B cell (primary cell): ENCODE measurements around the gene NOG. TPM values are rescaled to one million over a fixed set of nuclear protein-coding genes. Genes with fewer than 3 reads are reported as not detected.

Experiments
- ATAC-seq: fragments of 200-7000 bp; cut with Tn5 transposase; one replicate; pipeline ENCODE4 v1.10.0; 2021; ENCODE audit warnings: low read depth, mild to moderate bottlenecking, moderate number of reproducible peaks, moderate library complexity
- CTCF ChIA-PET: fragments of 350-600 bp; sonication (Branson Sonifier 250); formaldehyde crosslinking; loops from one replicate; lab custom pipeline; 2021; ENCODE audit warnings: antibody characterized with exemption, inconsistent platforms; lab: Charles Lee
- POLR2A ChIA-PET: fragments of 350-600 bp; sonication (Branson Sonifier 250); formaldehyde crosslinking; loops from one replicate; lab custom pipeline; 2021; ENCODE audit warnings: antibody characterized with exemption; lab: Charles Lee
- DNase-seq: peaks from one replicate; pipeline ENCODE4 v3.0.0; 2013
- H2AFZ ChIP-seq: 2 replicates; pipeline ENCODE4 v1.6.1; 2012; ENCODE audit warnings: mild to moderate bottlenecking, low read depth, low read length; ENCODE audit not compliant: insufficient read depth, poor library complexity, severe bottlenecking
- H3K27ac ChIP-seq, 2 donors: 1 replicate in 1 of 2; 2 replicates in 1 of 2; pipeline ENCODE4 v1.5.1; 2012 to 2013; ENCODE audit warnings: low read length in 2 of 2, mild to moderate bottlenecking in 2 of 2, moderate library complexity in 1 of 2
- H3K27me3 ChIP-seq, 4 experiments: fragments of 200-600 bp in 1 of 4; sonication (generic) in 1 of 4; replicated peaks in 1 of 4; 1 replicate in 2 of 4; 2 replicates in 2 of 4; pipeline versions ENCODE4 v1.6.1 to v1.7.0; 2013 to 2016; ENCODE audit warnings: low read length in 3 of 4, mild to moderate bottlenecking in 2 of 4, mixed read lengths in 1 of 4, moderate library complexity in 1 of 4; ENCODE audit not compliant: insufficient read depth in 4 of 4, control insufficient read depth in 3 of 4; ENCODE audit errors: control extremely low read depth in 1 of 4
- H3K36me3 ChIP-seq, 2 experiments: replicated peaks in 1 of 2; 1 replicate in 1 of 2; 2 replicates in 1 of 2; pipeline versions ENCODE4 v1.6.1 to v1.7.1; 2013; ENCODE audit warnings: low read length in 1 of 2; ENCODE audit not compliant: insufficient read depth in 2 of 2, control insufficient read depth in 1 of 2; ENCODE audit errors: control extremely low read depth in 1 of 2, extremely low read depth in 1 of 2
- H3K4me1 ChIP-seq, 2 donors: fragments of 200-600 bp in 1 of 2; sonication (generic) in 1 of 2; 1 replicate in 1 of 2; 2 replicates in 1 of 2; pipeline versions ENCODE4 v1.5.1 to v1.6.1; 2013 to 2017; ENCODE audit warnings: low read length in 2 of 2; ENCODE audit not compliant: control insufficient read depth in 2 of 2, insufficient read depth in 2 of 2
- H3K4me2 ChIP-seq: replicated peaks from 2 replicates; pipeline ENCODE3; 2012; ENCODE audit warnings: mild to moderate bottlenecking, low read depth, low read length; ENCODE audit not compliant: poor library complexity, severe bottlenecking
- H3K4me3 ChIP-seq, 5 experiments: fragments of 200-600 bp in 1 of 5; sonication (generic) in 1 of 5; 1 replicate in 3 of 5; 2 replicates in 2 of 5; pipeline versions ENCODE4 v1.5.1 to v1.7.0; 2011 to 2016; ENCODE audit warnings: low read length in 4 of 5, mild to moderate bottlenecking in 4 of 5, low read depth in 2 of 5, control low read depth in 1 of 5, moderate library complexity in 1 of 5; ENCODE audit not compliant: insufficient read depth in 1 of 5; ENCODE audit errors: control extremely low read depth in 1 of 5, extremely low read depth in 1 of 5
- H3K79me2 ChIP-seq: fragments of 200-600 bp; sonication (generic); one replicate; pipeline ENCODE4 v1.6.0; 2016; ENCODE audit warnings: low read length; ENCODE audit not compliant: control insufficient read depth, insufficient read depth
- H3K9ac ChIP-seq: fragments of 200-600 bp; sonication (generic); 2 replicates; pipeline ENCODE4 v1.6.1; 2017; ENCODE audit warnings: mild to moderate bottlenecking, low read length, moderate library complexity
- H3K9me3 ChIP-seq, 3 donors: one replicate each; pipeline versions ENCODE4 v1.6.1 to v1.7.1; 2013; ENCODE audit warnings: low read length in 2 of 3; ENCODE audit not compliant: control insufficient read depth in 2 of 3, insufficient read depth in 1 of 3; ENCODE audit errors: control extremely low read depth in 1 of 3
- H4K20me1 ChIP-seq: 2 replicates; pipeline ENCODE4 v1.6.0; 2012; ENCODE audit warnings: mild to moderate bottlenecking, low read length; ENCODE audit not compliant: insufficient read depth, control insufficient read depth, poor library complexity, severe bottlenecking
- H3K27ac Mint-ChIP-seq: one replicate; pipeline ENCODE4 v1.8.0; 2021; ENCODE audit warnings: mixed read lengths
- H3K27me3 Mint-ChIP-seq: one replicate; pipeline ENCODE4 v1.8.0; 2021; ENCODE audit warnings: mixed read lengths
- H3K4me1 Mint-ChIP-seq: one replicate; pipeline ENCODE4 v1.8.0; 2021; ENCODE audit warnings: mixed read lengths
- H3K4me3 Mint-ChIP-seq: one replicate; pipeline ENCODE4 v1.8.0; 2021; ENCODE audit warnings: mixed read lengths
- H3K9me3 Mint-ChIP-seq: one replicate; pipeline ENCODE4 v1.8.0; 2022; ENCODE audit warnings: mixed read lengths; ENCODE audit not compliant: insufficient read depth
- EZH2 ChIP-seq: IDR thresholded peaks from 2 replicates; pipeline ENCODE4 v1.6.1; 2012; ENCODE audit warnings: borderline replicate concordance, low read depth, mild to moderate bottlenecking, moderate library complexity, low read length; ENCODE audit not compliant: insufficient read depth, poor library complexity, severe bottlenecking
- WGBS: methylation state at CpG from one replicate; pipeline ENCODE4 v1.1.5; 2013; ENCODE audit warnings: missing lambda C conversion rate; ENCODE audit not compliant: insufficient coverage; 5-methylcytosine and 5-hydroxymethylcytosine counted together
- intact Hi-C: fragments of 100-400 bp; cut with micrococcal nuclease; formaldehyde crosslinking; loops from one replicate; pipeline ENCODE4 v1.10.0; 2022
- polyA minus RNA-seq: library from RNA; depleted of rRNA, polyadenylated mRNA; stranded (reverse); fragments of >200 nt; gene quantifications from 2 replicates; pipeline ENCODE4 v1.2.3, GENCODE V29; 2012
- polyA plus RNA-seq: library from polyadenylated mRNA; depleted of rRNA; stranded (reverse); fragments of >200 nt; gene quantifications from 2 replicates; pipeline ENCODE4 v1.2.3, GENCODE V29; 2012
- total RNA-seq, 2 donors: library from RNA; stranded (reverse); fragments of 120-200 nt in 1 of 2; gene quantifications; 1 replicate in 1 of 2; 2 replicates in 1 of 2; pipeline versions ENCODE4 v1.2.3 to v1.2.4, GENCODE V29; 2013 to 2022
- TF ChIP-seq, protein P1 (sequence below): fragments of 200-600 bp; IDR thresholded peaks from one replicate; pipeline ENCODE4 v1.8.0; 2022; ENCODE audit warnings: antibody characterized with exemption, mild to moderate bottlenecking

Gene NOG
- total RNA-seq = not detected in 2 replicates
- total RNA-seq (2013) = 0.09 TPM
- polyA plus RNA-seq = 0.16 TPM in 1 of 2 replicates, not detected in the other
- 0.64 and 1.0 TPM in 2 replicates for polyA minus RNA-seq

DNA sequence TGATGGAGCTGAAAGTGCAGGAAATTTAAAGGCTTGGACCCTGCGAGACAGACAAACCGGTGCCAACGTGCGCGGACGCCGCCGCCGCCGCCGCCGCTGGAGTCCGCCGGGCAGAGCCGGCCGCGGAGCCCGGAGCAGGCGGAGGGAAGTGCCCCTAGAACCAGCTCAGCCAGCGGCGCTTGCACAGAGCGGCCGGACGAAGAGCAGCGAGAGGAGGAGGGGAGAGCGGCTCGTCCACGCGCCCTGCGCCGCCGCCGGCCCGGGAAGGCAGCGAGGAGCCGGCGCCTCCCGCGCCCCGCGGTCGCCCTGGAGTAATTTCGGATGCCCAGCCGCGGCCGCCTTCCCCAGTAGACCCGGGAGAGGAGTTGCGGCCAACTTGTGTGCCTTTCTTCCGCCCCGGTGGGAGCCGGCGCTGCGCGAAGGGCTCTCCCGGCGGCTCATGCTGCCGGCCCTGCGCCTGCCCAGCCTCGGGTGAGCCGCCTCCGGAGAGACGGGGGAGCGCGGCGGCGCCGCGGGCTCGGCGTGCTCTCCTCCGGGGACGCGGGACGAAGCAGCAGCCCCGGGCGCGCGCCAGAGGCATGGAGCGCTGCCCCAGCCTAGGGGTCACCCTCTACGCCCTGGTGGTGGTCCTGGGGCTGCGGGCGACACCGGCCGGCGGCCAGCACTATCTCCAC lies at the start of gene NOG:
TSS of gene NOG (plus strand) at position 54 of the 674 bp plus-strand sequence. CDS start at position 579, 525 bp downstream.
- intact Hi-C loops = loop anchor here (5.0 kb wide), 1 partner anchor 349 kb away; no protein-coding TSS in a partner anchor
- WGBS = 1% methylated on average over 84 of the region's 85 CpGs
- Mint-ChIP-seq H3K4me1 (peaks cover 33% of the 10 kb centered on the region), H3K27ac (no peak within 1 kb of the TSS), H3K4me3 (peak within 1 kb of the TSS; percentile 78), H3K9me3 (no peaks in the 10 kb centered on the region), H3K27me3 (peaks cover 58% of the 10 kb centered on the region)
- TF ChIP-seq EZH2 = no peak
- TF ChIP-seq, protein P1, sequence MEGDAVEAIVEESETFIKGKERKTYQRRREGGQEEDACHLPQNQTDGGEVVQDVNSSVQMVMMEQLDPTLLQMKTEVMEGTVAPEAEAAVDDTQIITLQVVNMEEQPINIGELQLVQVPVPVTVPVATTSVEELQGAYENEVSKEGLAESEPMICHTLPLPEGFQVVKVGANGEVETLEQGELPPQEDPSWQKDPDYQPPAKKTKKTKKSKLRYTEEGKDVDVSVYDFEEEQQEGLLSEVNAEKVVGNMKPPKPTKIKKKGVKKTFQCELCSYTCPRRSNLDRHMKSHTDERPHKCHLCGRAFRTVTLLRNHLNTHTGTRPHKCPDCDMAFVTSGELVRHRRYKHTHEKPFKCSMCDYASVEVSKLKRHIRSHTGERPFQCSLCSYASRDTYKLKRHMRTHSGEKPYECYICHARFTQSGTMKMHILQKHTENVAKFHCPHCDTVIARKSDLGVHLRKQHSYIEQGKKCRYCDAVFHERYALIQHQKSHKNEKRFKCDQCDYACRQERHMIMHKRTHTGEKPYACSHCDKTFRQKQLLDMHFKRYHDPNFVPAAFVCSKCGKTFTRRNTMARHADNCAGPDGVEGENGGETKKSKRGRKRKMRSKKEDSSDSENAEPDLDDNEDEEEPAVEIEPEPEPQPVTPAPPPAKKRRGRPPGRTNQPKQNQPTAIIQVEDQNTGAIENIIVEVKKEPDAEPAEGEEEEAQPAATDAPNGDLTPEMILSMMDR = no peak
- CTCF ChIA-PET = interaction anchor here (0.7 to 5.9 kb wide), 9 partner anchors 11 to 348 kb away, joined by 3 to 50 read pairs (median 5); no protein-coding TSS in a partner anchor
- DNase-seq (peak; percentile 58), ATAC-seq (peak; percentile 34)
- Histone ChIP-seq H3K79me2 (no peaks in the 10 kb centered on the region), H3K27me3 (peaks cover 0 to 64% (median 34%) of the 10 kb centered on the region in 4 experiments), H4K20me1 (no peaks in the 10 kb centered on the region), H3K4me1 (peaks cover 36 to 50% of the 10 kb centered on the region in 2 donors), H3K4me2 (peak within 1 kb of the TSS; percentile 91), H2AFZ (peak within 1 kb of the TSS; percentile 74), H3K36me3 (no peaks in the 10 kb centered on the region), H3K4me3 (peak within 1 kb of the TSS; percentile 17 to 49 (median 44)), H3K9ac (peak within 1 kb of the TSS; percentile 41), H3K9me3 (peaks cover 0 to 10% (median 0%) of the 10 kb centered on the region in 3 donors), H3K27ac (no peak within 1 kb of the TSS)
- POLR2A ChIA-PET = no interaction called here

DNA sequence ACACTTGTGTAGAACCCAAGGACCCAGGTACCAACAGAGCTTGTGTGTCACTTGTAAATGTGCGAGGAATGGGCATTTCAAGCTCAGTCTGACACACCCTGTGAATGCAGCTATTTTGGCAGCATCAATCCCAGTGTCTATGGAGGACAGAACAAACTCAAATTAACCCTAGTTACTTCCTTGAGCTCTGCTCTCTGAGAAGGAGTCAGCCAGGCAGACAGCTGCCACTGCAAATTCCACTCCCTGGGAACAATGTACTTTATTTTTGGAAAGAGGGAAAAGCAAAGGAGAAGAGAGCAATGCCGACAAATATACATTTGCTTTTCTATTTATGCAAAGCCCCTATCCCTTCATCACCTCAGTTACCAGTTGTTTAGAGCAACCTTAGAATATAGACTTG lies 48.4 kb upstream of the NOG start:
- POLR2A ChIA-PET = no interaction called here

More for the DNA sequence above, 48.4 kb upstream of the NOG start:
- H3K4me3 Mint-ChIP-seq = no peak overlapping the region
- CTCF ChIA-PET = no interaction called here
- TF ChIP-seq, protein P1 = no peak
- no peak for TF ChIP-seq EZH2
- H3K27me3 Mint-ChIP-seq = peaks cover 10% of the 10 kb centered on the region
- peaks cover under 1% of the 10 kb centered on the region for H3K9me3 Mint-ChIP-seq
- no peaks in the 10 kb centered on the region for H3K27me3 ChIP-seq
- H3K27ac ChIP-seq = no peak overlapping the region
- DNase-seq (no peak), ATAC-seq (no peak)
- H3K4me1 Mint-ChIP-seq = no peaks in the 10 kb centered on the region
- H3K4me3 ChIP-seq = no peak overlapping the region
- H3K36me3 ChIP-seq = no peaks in the 10 kb centered on the region
- WGBS = 78% methylated on average over 1 of the region's 2 CpGs
- no peak overlapping the region for H2AFZ ChIP-seq
- no peak overlapping the region for H3K27ac Mint-ChIP-seq
- H3K9ac ChIP-seq = no peak overlapping the region
- no peak overlapping the region for H3K4me2 ChIP-seq
- H3K4me1 ChIP-seq = no peaks in the 10 kb centered on the region
- H4K20me1 ChIP-seq = no peaks in the 10 kb centered on the region
- no peaks in the 10 kb centered on the region for H3K9me3 ChIP-seq
- intact Hi-C loops = no loop called here
- H3K79me2 ChIP-seq = no peaks in the 10 kb centered on the region
